NB4 (cell line): Measurements from ENCODE around the gene COL4A1.

Experiments used
- POLR2A ChIP-seq: IDR thresholded peaks from 2 replicates; pipeline ENCODE4 v1.6.1; 2011; ENCODE audit warnings: mild to moderate bottlenecking; ENCODE audit not compliant: insufficient read length; ENCODE audit errors: extremely low read depth
- TF ChIP-seq, protein P1 (sequence below): IDR thresholded peaks from one replicate; pipeline ENCODE4 v1.5.1; 2012; ENCODE audit warnings: low read depth, low read length

DNA sequence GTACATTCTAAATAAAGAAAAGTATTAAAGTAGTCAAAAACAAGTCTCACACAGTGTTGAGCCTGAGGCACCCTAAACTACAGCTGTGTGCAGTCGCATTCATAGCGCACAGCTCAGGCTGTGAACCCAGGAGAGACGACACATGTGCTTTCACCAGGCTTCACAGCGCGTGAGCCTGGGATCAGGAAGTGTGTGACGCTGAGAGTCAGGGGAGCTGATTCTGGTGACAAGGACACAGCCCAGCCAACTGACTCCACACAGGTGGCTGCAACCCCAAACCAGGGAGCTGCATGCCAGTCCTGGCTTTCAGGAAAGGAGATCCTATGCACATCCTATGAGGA is 41.6 kb downstream of the COL4A1 start:
- TF ChIP-seq POLR2A = no peak
- TF ChIP-seq, protein P1, sequence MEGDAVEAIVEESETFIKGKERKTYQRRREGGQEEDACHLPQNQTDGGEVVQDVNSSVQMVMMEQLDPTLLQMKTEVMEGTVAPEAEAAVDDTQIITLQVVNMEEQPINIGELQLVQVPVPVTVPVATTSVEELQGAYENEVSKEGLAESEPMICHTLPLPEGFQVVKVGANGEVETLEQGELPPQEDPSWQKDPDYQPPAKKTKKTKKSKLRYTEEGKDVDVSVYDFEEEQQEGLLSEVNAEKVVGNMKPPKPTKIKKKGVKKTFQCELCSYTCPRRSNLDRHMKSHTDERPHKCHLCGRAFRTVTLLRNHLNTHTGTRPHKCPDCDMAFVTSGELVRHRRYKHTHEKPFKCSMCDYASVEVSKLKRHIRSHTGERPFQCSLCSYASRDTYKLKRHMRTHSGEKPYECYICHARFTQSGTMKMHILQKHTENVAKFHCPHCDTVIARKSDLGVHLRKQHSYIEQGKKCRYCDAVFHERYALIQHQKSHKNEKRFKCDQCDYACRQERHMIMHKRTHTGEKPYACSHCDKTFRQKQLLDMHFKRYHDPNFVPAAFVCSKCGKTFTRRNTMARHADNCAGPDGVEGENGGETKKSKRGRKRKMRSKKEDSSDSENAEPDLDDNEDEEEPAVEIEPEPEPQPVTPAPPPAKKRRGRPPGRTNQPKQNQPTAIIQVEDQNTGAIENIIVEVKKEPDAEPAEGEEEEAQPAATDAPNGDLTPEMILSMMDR = no peak
